ENCODE results near the gene CPED1.
A peak's percentile ranks its signal among the peaks of the same experiment; 100 is the strongest.

The CPED1 gene

DNA sequence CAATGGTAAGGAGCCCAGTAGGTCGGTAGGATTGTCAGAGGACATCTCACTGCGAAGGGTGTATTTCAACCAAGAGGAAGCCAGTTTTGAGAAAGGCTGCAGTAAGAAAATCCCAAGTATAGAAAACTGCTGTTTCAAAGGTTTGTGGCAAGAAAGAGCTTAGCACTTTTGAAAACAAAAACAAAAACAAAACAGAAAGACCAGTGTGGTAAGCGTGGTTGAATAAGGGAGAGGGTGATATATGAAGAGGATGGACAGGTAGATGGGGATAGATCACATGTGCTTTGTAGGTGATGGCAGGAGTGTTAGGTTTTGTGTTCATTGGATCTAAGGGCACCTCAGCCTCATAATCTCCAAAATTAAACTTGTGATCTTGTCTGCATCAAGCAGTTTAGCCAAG is 198.7 kb downstream of the CPED1 start:
- TF ChIP-seq CTCF (IDR thresholded peaks at IDR 0.05; ENCODE audit: low read depth, low read length): no peak
- in situ Hi-C loops (cut with HindIII; ENCODE audit: low sequenced_read_pairs): no loop called here
- DNase-seq (ENCODE audit: low read depth, low spot score): no peak
- no peak overlapping the region for H3K4me3 ChIP-seq (ENCODE audit: low read depth, low read length)

- in situ Hi-C loops (cut with HindIII; ENCODE audit: low sequenced_read_pairs): no loop called here
- no peak overlapping the region for H3K4me3 ChIP-seq (ENCODE audit: low read depth, low read length)
- TF ChIP-seq CTCF (IDR thresholded peaks at IDR 0.05; ENCODE audit: low read depth, low read length): no peak
- peak; percentile 18 for DNase-seq (ENCODE audit: low read depth, low spot score)
Observed at GRCh38 chr7:121187676-121188075, 199.2 kb downstream of the CPED1 start.

GRCh38 chr7:121192834-121193233 is 204.3 kb downstream of the CPED1 start:
- no peak overlapping the region for H3K4me3 ChIP-seq (ENCODE audit: low read depth, low read length)
- in situ Hi-C loops (cut with HindIII; ENCODE audit: low sequenced_read_pairs): no loop called here
- DNase-seq (ENCODE audit: low read depth, low spot score): peak; percentile 33
- TF ChIP-seq CTCF (IDR thresholded peaks at IDR 0.05; ENCODE audit: low read depth, low read length): no peak

GRCh38 chr7:121195010-121195409 is 206.5 kb downstream of the CPED1 start:
- no peak for TF ChIP-seq CTCF (IDR thresholded peaks at IDR 0.05; ENCODE audit: low read depth, low read length)
- DNase-seq (ENCODE audit: low read depth, low spot score): no peak
- no peak overlapping the region for H3K4me3 ChIP-seq (ENCODE audit: low read depth, low read length)
- in situ Hi-C loops (cut with HindIII; ENCODE audit: low sequenced_read_pairs): no loop called here

- in situ Hi-C loops (cut with HindIII; ENCODE audit: low sequenced_read_pairs): no loop called here
- no peak overlapping the region for H3K4me3 ChIP-seq (ENCODE audit: low read depth, low read length)
- no peak for TF ChIP-seq CTCF (IDR thresholded peaks at IDR 0.05; ENCODE audit: low read depth, low read length)
- peak; percentile 27 for DNase-seq (ENCODE audit: low read depth, low spot score)
Observed at GRCh38 chr7:121195874-121196273, 207.4 kb downstream of the CPED1 start.

- in situ Hi-C loops (cut with HindIII; ENCODE audit: low sequenced_read_pairs): no loop called here
- no peak for TF ChIP-seq CTCF (IDR thresholded peaks at IDR 0.05; ENCODE audit: low read depth, low read length)
Observed at GRCh38 chr7:121196286-121196685, 207.8 kb downstream of the CPED1 start.

DNA sequence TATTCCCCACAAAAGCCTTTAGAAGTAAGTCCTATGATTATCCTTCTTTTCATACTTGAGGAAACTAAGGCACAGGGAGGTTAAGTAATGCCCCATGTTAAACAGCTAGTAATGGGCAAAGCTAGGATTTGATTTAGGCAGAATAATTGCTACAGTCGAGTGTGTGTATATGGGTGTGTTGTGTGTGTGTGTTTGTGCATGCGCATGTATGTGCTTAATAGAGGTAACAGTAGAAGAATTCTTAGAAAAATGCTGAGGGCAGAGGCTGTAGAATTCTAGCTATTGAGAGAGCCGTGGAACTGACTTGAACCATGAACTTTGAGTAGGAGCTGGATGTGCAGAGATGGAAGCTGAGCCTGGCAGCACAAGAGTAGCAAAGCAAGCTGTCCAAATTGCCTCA is 208.9 kb downstream of the CPED1 start:
- in situ Hi-C loops (cut with HindIII; ENCODE audit: low sequenced_read_pairs): no loop called here
- H3K4me3 ChIP-seq (ENCODE audit: low read depth, low read length): no peak overlapping the region
- no peak for TF ChIP-seq CTCF (IDR thresholded peaks at IDR 0.05; ENCODE audit: low read depth, low read length)
- DNase-seq (ENCODE audit: low read depth, low spot score): no peak

More at GRCh38 chr7:121196286-121196685, 207.8 kb downstream of the CPED1 start:
- DNase-seq (ENCODE audit: low read depth, low spot score): no peak
- no peak overlapping the region for H3K4me3 ChIP-seq (ENCODE audit: low read depth, low read length)

Measured in astrocyte of the spinal cord (primary cell).